ENCODE measurements around the gene NTM.

The NTM gene

DNA sequence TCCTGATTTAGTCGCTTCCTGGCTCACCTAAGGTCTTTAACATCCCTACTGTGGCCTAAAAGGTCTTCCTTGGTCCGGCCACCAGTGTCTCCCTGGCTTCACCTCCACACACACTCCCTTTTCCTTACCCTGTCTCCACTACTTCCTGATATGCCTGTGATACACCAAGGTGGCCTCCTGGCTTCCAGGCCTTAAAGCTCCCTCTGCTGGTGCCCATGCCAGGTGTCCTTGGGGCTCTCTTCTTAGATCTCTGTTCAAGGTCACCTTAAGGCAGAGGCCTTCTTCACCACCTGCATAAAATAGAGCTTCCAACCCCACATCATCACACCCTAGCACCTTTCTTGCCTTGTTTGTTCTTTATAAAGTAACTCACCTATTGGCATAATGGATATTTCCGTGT, 787.7 kb downstream of the NTM start:
- DNase-seq (ENCODE audit: low read depth in 1 of 2, low spot score in 1 of 2), result peak in 1 of 2 experiments; percentile 29
- no peak overlapping the region for H3K4me3 ChIP-seq (replicated peaks; ENCODE audit: insufficient read depth, low read length)
- TF ChIP-seq, protein P1, sequence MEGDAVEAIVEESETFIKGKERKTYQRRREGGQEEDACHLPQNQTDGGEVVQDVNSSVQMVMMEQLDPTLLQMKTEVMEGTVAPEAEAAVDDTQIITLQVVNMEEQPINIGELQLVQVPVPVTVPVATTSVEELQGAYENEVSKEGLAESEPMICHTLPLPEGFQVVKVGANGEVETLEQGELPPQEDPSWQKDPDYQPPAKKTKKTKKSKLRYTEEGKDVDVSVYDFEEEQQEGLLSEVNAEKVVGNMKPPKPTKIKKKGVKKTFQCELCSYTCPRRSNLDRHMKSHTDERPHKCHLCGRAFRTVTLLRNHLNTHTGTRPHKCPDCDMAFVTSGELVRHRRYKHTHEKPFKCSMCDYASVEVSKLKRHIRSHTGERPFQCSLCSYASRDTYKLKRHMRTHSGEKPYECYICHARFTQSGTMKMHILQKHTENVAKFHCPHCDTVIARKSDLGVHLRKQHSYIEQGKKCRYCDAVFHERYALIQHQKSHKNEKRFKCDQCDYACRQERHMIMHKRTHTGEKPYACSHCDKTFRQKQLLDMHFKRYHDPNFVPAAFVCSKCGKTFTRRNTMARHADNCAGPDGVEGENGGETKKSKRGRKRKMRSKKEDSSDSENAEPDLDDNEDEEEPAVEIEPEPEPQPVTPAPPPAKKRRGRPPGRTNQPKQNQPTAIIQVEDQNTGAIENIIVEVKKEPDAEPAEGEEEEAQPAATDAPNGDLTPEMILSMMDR (IDR thresholded peaks at IDR 0.05; ENCODE audit: insufficient read depth, low read length), result no peak
- TF ChIP-seq REST (IDR thresholded peaks at IDR 0.05; ENCODE audit: insufficient replicate concordance, low read depth) (no peak), SPI1 (IDR thresholded peaks at IDR 0.05; ENCODE audit: borderline replicate concordance, low read depth) (no peak), POLR2AphosphoS5 (IDR thresholded peaks at IDR 0.05; ENCODE audit: low read depth) (no peak), GABPA (IDR thresholded peaks at IDR 0.05; ENCODE audit: low read depth) (no peak)
- H3K27me3 ChIP-seq (ENCODE audit: insufficient read depth, poor library complexity, severe bottlenecking), result no peaks in the 10 kb centered on the region
- H3K27ac ChIP-seq (replicated peaks), result no peak overlapping the region

- H3K27me3 ChIP-seq (ENCODE audit: insufficient read depth, poor library complexity, severe bottlenecking), result no peaks in the 10 kb centered on the region
- no peak for DNase-seq (ENCODE audit: low read depth in 1 of 2, low spot score in 1 of 2)
- no peak overlapping the region for H3K27ac ChIP-seq (replicated peaks)
- no peak overlapping the region for H3K4me3 ChIP-seq (replicated peaks; ENCODE audit: insufficient read depth, low read length)
- no peak for TF ChIP-seq POLR2AphosphoS5 (IDR thresholded peaks at IDR 0.05; ENCODE audit: low read depth)
Measured at GRCh38 chr11:132158696-132159095, 788.3 kb downstream of the NTM start.

DNA sequence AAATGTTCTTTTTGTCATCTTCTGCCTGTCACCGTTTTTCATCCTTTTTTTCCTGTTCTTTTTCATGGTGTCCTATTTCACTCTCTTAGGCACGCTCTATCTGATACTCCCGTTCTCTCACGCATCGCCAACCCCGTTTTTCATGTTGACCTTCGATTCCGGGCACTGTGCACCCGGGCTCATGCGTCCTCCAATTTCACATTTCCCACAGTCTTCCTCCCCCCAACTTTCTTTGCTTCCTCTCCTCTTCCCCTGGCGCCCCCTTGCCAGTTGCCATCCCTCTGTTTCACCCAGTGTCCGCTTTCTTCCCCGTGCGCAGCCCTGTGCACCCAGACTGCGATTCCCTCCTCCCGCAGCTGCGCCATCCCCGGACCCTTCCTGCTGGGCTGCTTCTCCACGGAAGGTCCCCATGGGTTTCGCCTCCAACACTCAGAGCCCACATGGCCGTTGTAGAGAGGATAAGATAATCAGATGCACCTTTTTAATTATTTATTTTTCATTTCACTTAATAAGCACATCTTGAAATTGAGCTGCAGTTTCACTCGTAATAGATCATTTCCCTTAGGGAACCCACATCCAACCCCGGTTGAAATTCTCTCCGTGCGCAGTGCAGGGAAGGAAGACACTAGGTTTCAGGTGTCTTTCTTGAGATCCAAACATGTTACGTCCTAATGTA, 791.1 kb downstream of the NTM start:
- DNase-seq (ENCODE audit: low read depth in 1 of 2, low spot score in 1 of 2), result no peak
- Histone ChIP-seq H3K27ac (replicated peaks) (no peak overlapping the region), H3K27me3 (ENCODE audit: insufficient read depth, poor library complexity, severe bottlenecking) (no peaks in the 10 kb centered on the region), H3K4me3 (replicated peaks; ENCODE audit: insufficient read depth, low read length) (no peak overlapping the region)
- TF ChIP-seq, protein P1 (IDR thresholded peaks at IDR 0.05; ENCODE audit: insufficient read depth, low read length), result no peak
- TF ChIP-seq REST (IDR thresholded peaks at IDR 0.05; ENCODE audit: insufficient replicate concordance, low read depth) (no peak), POLR2AphosphoS5 (IDR thresholded peaks at IDR 0.05; ENCODE audit: low read depth) (no peak), GABPA (IDR thresholded peaks at IDR 0.05; ENCODE audit: low read depth) (no peak), SPI1 (IDR thresholded peaks at IDR 0.05; ENCODE audit: borderline replicate concordance, low read depth) (no peak)

DNA sequence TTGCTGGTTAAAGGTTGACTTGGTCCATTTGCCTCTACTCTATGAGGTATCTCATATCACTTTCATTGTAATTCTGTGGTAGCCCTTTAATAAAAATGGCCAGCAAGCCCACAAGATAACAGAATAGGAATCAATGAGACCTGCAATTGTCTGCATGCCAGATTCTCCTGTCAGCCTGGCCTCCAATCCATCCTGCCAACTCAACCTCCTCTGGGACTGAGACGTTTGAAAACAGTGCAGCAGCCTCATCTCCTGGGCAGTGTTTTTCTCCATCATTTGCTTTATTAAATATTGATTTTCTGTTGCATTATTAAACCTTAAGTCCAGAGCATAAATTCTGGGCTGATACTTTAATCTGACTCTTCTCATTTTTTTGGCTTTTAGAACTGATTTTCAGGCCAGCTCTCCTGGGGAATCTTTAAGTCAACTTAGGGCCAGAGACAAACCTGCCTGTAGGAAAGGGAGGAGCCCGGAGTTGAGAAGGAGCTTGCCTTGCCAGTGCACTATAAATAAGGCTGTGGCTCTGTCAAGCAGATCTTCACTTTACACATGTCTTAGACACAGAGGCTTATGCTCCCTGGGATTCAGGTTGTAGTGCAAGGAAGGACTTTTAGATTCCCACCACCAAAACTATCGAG, 798.0 kb downstream of the NTM start:
- no peak for DNase-seq (ENCODE audit: low read depth in 1 of 2, low spot score in 1 of 2)
- TF ChIP-seq, protein P1 (IDR thresholded peaks at IDR 0.05; ENCODE audit: insufficient read depth, low read length), result no peak
- TF ChIP-seq GABPA (IDR thresholded peaks at IDR 0.05; ENCODE audit: low read depth), result no peak
- no peak for TF ChIP-seq REST (IDR thresholded peaks at IDR 0.05; ENCODE audit: insufficient replicate concordance, low read depth)
- TF ChIP-seq POLR2AphosphoS5 (IDR thresholded peaks at IDR 0.05; ENCODE audit: low read depth), result no peak
- TF ChIP-seq SPI1 (IDR thresholded peaks at IDR 0.05; ENCODE audit: borderline replicate concordance, low read depth), result no peak
- no peak overlapping the region for H3K4me3 ChIP-seq (replicated peaks; ENCODE audit: insufficient read depth, low read length)
- H3K27me3 ChIP-seq (ENCODE audit: insufficient read depth, poor library complexity, severe bottlenecking), result no peaks in the 10 kb centered on the region
- H3K27ac ChIP-seq (replicated peaks), result no peak overlapping the region
